Activated naive CD8-positive, alpha-beta T cell (primary cell): Measurements from ENCODE around the gene GTF2A1L.

ENCODE experiments used
- H3K27ac Mint-ChIP-seq: one replicate; pipeline ENCODE4 v1.8.0; 2021; ENCODE audit warnings: mixed read lengths
- H3K27me3 Mint-ChIP-seq: one replicate; pipeline ENCODE4 v1.8.0; 2021; ENCODE audit warnings: mixed read lengths
- H3K36me3 Mint-ChIP-seq: one replicate; pipeline ENCODE4 v1.8.0; 2021; ENCODE audit warnings: mixed read lengths
- H3K4me1 Mint-ChIP-seq: one replicate; pipeline ENCODE4 v1.8.0; 2021; ENCODE audit warnings: low read depth, mixed read lengths
- H3K4me3 Mint-ChIP-seq: one replicate; pipeline ENCODE4 v1.8.0; 2021; ENCODE audit warnings: mild to moderate bottlenecking, mixed read lengths
- H3K9me3 Mint-ChIP-seq: one replicate; pipeline ENCODE4 v1.8.0; 2021; ENCODE audit warnings: low read depth, mixed read lengths

The GTF2A1L gene

DNA sequence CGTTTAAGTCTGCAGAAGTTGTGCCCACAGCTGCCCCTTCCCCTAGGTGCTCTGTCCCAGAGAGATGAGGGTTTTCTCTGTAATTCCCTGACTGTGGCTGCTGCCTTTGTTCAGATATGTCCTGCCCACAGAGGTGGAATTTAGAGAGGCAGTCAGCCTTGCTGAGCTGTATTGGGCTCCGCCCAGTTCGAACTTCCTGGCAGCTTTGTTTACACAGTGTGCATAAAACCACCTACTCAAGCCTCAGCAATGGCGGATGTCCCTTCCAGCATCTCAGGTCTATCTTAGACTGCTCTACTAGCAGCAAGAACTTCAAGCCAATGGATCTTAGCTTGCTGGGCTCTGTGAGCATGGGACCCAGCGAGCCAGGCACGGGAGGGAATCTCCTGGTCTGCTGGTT, 89.8 kb downstream of the GTF2A1L start:
- H3K4me3 Mint-ChIP-seq: no peak overlapping the region
- no peaks in the 10 kb centered on the region for H3K36me3 Mint-ChIP-seq
- H3K27me3 Mint-ChIP-seq: peaks cover 12% of the 10 kb centered on the region
- H3K27ac Mint-ChIP-seq: no peak overlapping the region
- no peaks in the 10 kb centered on the region for H3K4me1 Mint-ChIP-seq
- H3K9me3 Mint-ChIP-seq: no peaks in the 10 kb centered on the region

DNA sequence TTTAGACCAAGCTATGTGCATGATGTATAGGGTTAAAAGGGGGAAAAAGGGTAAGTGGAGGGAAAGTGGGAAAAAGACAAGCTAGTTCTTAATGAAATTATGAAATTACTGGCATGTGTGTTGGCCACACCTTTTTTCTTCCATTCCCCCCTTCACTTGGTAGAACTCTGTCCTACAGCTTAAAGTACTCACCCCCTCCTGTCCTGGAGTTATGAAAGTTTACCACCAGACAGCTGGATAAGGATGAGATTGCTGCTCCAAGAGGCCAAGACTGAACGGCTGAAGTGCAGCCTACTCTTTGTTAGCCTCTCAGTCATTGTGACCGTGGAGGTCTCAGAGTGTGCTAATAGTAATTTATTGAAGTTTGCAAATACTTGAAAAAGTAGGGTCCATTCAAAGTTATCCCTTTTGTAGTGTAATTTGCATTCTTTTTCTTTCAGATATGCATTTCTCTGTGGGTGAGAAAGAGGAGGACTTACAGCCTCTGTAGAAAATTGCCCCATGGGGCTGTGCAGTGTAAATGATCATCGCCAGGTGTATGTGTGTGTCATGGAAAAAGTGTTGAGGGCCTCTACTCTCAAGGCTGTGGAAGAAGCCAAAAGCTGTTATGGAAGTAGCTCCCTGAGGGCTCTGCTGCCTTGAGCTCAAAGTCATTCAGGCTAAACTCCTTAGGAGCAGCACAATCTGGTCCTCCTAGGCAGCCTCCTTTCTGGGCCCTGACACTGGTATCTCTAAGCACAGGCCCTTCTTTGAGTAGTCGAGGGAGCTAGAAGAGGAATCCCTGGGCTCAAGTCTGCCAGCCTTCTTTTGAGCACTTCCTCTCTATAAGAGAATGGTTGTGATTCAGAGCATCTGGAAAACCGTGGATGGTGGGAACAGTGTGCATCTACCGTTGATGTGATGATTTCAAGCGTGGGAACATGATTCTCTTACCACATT, 91.7 kb downstream of the GTF2A1L start:
- no peak overlapping the region for H3K4me3 Mint-ChIP-seq
- H3K36me3 Mint-ChIP-seq: no peaks in the 10 kb centered on the region
- peaks cover 12% of the 10 kb centered on the region for H3K27me3 Mint-ChIP-seq
- H3K27ac Mint-ChIP-seq: no peak overlapping the region
- H3K9me3 Mint-ChIP-seq: no peaks in the 10 kb centered on the region
- H3K4me1 Mint-ChIP-seq: no peaks in the 10 kb centered on the region

DNA sequence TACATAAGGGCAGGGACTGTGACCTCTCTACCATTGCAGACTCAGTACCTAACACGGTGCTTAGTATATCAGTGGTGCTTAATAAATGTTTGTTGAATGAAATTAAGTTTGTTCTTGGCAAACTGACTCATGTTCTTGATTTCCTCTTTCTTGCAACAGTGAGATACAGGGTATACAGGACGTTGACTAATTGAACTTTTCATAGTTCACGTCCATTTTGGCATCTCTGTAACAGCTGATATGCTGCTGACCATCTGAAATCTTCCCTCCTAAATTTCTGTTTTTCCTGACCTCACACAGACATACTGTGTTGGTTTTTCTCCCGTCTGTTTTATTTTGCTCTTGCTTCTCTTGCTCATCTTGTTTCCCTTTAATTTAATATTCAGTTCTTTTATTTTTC, 93.7 kb downstream of the GTF2A1L start:
- Mint-ChIP-seq H3K27ac (no peak overlapping the region), H3K27me3 (peaks cover 12% of the 10 kb centered on the region), H3K36me3 (no peaks in the 10 kb centered on the region), H3K4me1 (no peaks in the 10 kb centered on the region), H3K9me3 (no peaks in the 10 kb centered on the region), H3K4me3 (no peak overlapping the region)

DNA sequence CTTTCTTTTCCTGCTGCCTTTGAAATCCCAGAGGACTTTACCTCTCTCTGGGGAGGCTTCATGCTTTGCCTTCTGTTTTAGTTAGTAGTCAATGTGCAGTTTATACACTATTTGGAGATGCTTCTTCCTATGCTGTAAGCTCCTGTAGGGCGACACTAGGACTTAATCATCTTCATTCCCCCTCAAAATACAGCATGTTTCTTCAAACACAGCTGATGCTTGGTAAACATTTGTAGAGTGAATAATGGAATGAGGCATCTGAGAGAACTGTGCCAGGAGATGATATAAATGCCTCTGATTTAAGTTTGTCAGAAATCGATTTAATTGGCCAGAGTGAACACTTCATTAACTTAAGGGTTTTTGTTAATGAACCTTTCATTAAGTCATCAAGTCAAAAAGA, 94.5 kb downstream of the GTF2A1L start:
- H3K9me3 Mint-ChIP-seq: no peaks in the 10 kb centered on the region
- no peaks in the 10 kb centered on the region for H3K4me1 Mint-ChIP-seq
- H3K27me3 Mint-ChIP-seq: peaks cover 12% of the 10 kb centered on the region

DNA sequence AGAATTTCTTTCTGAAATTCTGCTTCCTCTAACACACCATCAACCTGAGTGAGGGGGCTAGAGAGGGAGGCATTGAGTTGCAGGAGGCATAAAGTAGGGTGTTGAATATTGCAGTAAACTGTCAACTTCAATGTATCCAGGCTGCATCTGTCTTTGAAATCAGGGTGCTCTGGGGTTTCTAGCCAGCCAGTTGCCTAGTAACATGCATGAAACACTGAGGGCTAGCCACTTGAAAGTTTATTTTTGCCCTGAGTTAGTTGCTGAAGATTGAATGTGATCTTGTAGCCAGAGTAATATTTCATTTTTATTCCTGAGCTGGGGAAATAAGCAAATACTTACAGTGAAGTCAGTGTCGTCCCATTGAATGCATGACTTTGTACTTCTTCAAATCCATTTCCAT, 96.0 kb downstream of the GTF2A1L start:
- H3K4me3 Mint-ChIP-seq: no peak overlapping the region
- no peaks in the 10 kb centered on the region for H3K4me1 Mint-ChIP-seq
- H3K27me3 Mint-ChIP-seq: peaks cover 12% of the 10 kb centered on the region
- no peaks in the 10 kb centered on the region for H3K36me3 Mint-ChIP-seq
- no peak overlapping the region for H3K27ac Mint-ChIP-seq
- no peaks in the 10 kb centered on the region for H3K9me3 Mint-ChIP-seq

More for the DNA sequence above, 94.5 kb downstream of the GTF2A1L start:
- H3K27ac Mint-ChIP-seq: no peak overlapping the region
- no peaks in the 10 kb centered on the region for H3K36me3 Mint-ChIP-seq
- H3K4me3 Mint-ChIP-seq: no peak overlapping the region

DNA sequence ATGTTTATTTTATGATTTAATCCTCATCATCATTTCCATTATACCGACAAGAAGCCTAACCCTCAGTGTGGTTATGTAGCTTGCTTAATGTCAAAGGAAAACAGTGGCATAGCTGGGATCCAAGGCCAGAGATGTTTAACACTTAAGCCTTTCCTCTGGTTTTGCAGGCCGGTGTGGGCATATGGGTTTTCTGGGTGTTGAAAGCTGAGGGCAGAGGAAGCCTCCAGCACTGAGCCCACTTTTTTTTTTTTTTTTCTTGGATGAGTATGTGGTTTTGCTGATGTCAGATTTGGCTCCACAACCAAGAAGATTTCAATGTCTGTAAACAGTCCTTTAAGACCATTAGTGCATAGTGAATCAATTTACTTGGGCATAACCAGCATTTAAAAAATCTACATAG, 96.6 kb downstream of the GTF2A1L start:
- Mint-ChIP-seq H3K36me3 (no peaks in the 10 kb centered on the region), H3K27ac (no peak overlapping the region), H3K4me1 (no peaks in the 10 kb centered on the region), H3K27me3 (peaks cover 12% of the 10 kb centered on the region), H3K9me3 (no peaks in the 10 kb centered on the region), H3K4me3 (no peak overlapping the region)

DNA sequence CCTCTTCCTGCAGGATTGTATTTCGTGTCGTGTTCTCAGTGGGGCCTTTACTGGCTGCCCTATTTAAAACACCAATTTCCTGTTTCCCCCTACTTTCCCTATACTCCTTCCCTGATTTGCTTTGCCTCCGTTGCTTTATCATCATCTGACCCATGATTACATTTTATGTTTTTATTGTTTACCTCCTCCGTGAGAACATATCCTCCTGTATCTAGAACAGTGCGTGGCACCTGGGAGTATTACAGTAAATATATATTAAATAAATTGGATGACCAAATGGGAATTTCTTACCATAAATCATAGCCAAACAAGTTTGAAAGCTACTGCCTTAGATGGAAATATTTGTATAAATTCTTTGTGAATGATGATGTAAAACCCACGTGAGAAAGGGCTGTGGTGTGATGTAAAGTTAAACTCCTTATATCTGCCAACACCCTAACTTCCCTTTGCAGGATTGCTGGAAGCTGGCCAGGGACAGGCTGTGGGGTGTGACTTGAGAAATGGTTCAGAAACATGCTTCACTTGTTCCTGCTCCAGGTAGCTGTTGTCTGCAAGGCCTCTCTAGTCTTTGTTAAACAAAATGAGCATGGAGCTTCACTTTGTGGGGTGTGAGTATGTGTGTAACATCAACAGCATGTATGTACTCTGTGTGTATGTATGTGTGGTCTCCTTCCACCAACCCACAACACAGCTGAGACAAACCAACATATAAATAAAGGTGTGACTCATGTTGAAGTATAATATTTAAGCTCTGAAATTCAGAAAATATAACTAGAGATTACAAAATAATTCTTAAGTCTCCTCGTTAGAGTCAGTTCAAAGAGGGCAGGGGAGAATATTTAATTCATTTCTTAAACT, 97.6 kb downstream of the GTF2A1L start:
- Mint-ChIP-seq H3K4me1 (no peaks in the 10 kb centered on the region), H3K4me3 (no peak overlapping the region), H3K27me3 (peaks cover 12% of the 10 kb centered on the region), H3K36me3 (no peaks in the 10 kb centered on the region), H3K27ac (no peak overlapping the region), H3K9me3 (no peaks in the 10 kb centered on the region)

DNA sequence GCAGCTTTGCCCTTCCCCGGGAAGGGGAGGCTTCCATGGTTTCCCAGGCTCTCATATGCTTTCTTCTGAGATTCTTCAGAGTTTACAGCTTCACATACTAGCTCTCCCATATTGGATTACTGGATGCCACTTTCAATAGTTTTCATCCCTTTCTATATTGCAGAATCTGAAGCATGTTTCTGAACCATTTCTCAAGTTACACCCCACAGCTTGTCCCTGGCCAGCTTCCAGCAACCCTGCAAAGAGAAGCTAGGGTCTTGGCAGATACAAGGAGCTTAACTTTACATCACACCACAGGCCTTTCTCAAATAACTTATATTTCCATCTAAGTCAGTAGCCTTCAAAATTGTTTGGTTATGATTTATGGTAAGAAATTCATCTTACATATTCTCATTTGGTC, 98.3 kb downstream of the GTF2A1L start:
- no peaks in the 10 kb centered on the region for H3K36me3 Mint-ChIP-seq
- H3K27ac Mint-ChIP-seq: no peak overlapping the region
- no peak overlapping the region for H3K4me3 Mint-ChIP-seq
- H3K9me3 Mint-ChIP-seq: no peaks in the 10 kb centered on the region
- H3K27me3 Mint-ChIP-seq: peaks cover 10% of the 10 kb centered on the region
- no peaks in the 10 kb centered on the region for H3K4me1 Mint-ChIP-seq

DNA sequence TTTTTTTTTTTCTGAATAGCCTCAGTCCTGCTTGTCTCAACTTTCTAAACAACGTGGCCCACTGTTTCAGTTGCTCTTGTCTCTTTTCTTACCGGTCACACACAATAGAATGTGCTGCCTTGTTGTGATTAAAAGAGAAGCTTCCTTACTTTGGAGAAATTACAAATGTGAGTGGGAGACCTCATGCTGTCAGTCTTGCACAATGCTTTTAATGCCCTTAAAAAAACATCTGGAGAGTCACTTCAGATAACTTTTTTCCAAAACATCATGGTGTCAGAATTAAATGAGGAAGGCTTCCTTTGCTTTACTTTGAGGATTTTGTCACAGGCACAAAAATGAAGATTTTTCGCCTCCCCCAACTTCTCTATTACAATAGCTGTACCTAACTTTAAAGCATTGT, 100.2 kb downstream of the GTF2A1L start:
- Mint-ChIP-seq H3K4me1 (no peaks in the 10 kb centered on the region), H3K4me3 (no peak overlapping the region), H3K27me3 (peaks cover 2% of the 10 kb centered on the region), H3K9me3 (no peaks in the 10 kb centered on the region), H3K36me3 (no peaks in the 10 kb centered on the region), H3K27ac (no peak overlapping the region)

DNA sequence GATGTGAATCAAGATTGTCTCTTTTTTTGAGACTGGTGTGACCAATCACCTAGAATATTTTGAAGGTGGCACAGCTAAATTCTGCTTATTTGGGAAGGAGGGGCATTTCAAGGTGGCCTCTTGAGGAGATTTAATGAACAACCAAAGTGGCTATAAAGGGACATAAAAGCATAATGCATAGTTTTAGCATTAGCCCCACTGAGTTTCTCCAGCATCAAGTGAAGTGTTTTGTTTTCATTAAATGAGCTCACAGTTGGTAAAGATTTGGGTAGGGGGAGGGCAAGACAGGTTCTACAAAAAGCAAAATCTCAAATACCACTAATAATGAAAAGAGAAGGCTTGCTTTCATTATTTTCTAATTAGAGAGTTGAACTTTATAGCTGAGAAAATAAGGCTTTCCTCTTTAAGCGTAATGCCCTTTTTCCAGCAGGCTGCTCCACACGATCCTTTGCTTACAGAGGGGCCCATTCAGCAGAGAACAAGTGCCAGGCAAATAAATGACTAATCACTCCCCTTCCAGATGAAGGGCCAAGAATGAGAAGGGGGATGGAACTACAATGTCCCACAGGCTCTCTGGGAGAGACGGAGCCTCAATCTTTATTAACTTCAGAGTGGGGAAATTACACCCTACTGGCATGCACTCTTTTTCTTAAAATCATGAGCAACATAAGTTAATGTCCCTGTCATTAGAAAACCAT, 102.0 kb downstream of the GTF2A1L start:
- H3K4me1 Mint-ChIP-seq: no peaks in the 10 kb centered on the region
- no peaks in the 10 kb centered on the region for H3K9me3 Mint-ChIP-seq
- H3K36me3 Mint-ChIP-seq: no peaks in the 10 kb centered on the region
- no peak overlapping the region for H3K27ac Mint-ChIP-seq
- no peak overlapping the region for H3K4me3 Mint-ChIP-seq
- H3K27me3 Mint-ChIP-seq: peaks cover 2% of the 10 kb centered on the region

DNA sequence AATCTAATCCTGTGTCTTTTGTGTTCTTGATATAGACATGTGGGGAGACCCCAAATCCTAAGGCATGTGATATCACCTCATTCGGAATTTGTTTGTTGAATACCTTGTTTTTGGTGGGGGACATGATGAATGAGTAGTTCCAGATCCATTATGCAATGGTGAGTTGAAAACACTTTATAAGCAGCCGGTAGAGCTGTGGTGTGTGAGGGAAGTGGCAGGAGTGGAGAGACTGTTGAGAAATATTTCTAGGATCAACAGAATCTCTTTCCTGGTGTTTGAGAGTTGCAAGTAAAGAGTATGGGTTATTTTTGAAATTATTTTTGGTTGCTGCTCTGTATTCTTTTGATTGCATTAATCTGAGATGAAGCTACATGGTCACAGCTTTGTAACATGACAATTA, 103.5 kb downstream of the GTF2A1L start:
- Mint-ChIP-seq H3K36me3 (no peaks in the 10 kb centered on the region), H3K4me1 (no peaks in the 10 kb centered on the region), H3K27me3 (peaks cover 2% of the 10 kb centered on the region), H3K9me3 (no peaks in the 10 kb centered on the region), H3K4me3 (no peak overlapping the region), H3K27ac (no peak overlapping the region)

DNA sequence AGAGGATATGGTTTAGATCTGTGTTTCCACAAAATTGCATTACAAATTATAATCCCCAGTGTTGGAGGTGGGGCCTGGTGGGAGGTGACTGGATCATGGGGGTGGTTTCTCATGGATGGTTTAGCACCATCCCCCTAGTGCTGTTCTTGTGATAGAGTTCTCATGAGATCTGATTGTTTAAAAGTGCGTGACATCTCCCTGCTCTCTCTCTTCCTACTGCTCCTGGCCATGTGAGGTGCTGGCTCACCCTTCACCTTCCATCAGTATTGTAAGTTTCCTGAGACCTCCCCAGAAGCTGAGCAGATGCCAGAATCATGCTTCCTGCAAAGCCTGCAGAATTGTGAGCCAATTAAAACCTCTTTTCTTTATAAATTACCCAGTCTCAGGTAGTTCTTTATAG, 104.7 kb downstream of the GTF2A1L start:
- Mint-ChIP-seq H3K4me3 (no peak overlapping the region), H3K27ac (no peak overlapping the region), H3K4me1 (no peaks in the 10 kb centered on the region), H3K9me3 (no peaks in the 10 kb centered on the region), H3K27me3 (peaks cover 2% of the 10 kb centered on the region), H3K36me3 (no peaks in the 10 kb centered on the region)

DNA sequence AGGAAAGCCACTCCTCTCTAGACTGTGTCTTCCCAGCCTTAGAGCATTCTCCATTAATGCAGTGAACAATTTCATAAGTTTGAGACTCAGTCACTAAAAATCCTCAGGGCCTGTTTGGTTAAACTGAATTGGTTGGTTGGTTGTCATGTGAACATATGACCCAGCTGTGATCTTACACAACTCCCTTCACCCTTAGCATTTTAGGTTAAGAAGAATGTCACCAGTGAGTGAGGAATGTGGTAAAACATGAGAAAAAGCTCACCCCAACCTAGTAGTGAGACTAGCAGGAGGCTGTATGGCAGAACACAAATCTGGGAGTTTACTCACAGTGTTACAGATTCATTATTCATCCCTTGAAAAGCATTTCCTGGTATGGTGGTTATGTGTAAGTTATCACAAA, 105.5 kb downstream of the GTF2A1L start:
- Mint-ChIP-seq H3K9me3 (no peaks in the 10 kb centered on the region), H3K4me1 (no peaks in the 10 kb centered on the region), H3K4me3 (no peak overlapping the region)

DNA sequence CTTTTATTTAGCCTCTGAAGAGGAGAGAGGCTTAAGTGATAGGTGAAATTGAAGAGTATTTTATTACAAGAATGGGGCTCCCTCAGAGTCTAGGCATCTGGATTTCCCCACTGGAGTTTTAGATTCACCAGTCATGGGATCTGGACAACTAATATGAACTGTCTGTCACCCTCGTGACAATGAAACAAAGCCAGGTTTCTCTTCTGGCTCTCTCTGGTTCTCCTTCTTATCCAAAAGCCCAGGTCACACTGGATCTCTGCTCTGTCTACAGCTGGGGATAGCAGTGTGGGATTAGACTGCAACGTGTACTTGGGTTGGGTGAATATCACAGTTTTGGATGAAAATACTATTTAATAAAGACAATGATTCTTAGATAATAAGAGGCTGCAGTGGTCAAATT, 106.6 kb downstream of the GTF2A1L start:
- no peak overlapping the region for H3K27ac Mint-ChIP-seq
- H3K36me3 Mint-ChIP-seq: no peaks in the 10 kb centered on the region
- no peaks in the 10 kb centered on the region for H3K9me3 Mint-ChIP-seq
- H3K4me3 Mint-ChIP-seq: no peak overlapping the region
- no peaks in the 10 kb centered on the region for H3K4me1 Mint-ChIP-seq
- H3K27me3 Mint-ChIP-seq: peaks cover 8% of the 10 kb centered on the region

More for the DNA sequence above, 105.5 kb downstream of the GTF2A1L start:
- H3K36me3 Mint-ChIP-seq: no peaks in the 10 kb centered on the region
- H3K27me3 Mint-ChIP-seq: peaks cover 4% of the 10 kb centered on the region
- no peak overlapping the region for H3K27ac Mint-ChIP-seq
